IMR-90 (cell line): Measurements from ENCODE around the gene IFI27L2. TPM values are rescaled to one million over a fixed set of nuclear protein-coding genes. Genes with fewer than 3 reads are reported as not detected.

Experiments used
- ATAC-seq: fragments of 200-7000 bp; cut with Tn5 transposase; 2 replicates; pipeline ENCODE4 v1.9.1; 2020; ENCODE audit warnings: low read depth, mild to moderate bottlenecking, moderate library complexity
- BruUV-seq: library from RNA; stranded (reverse); fragments of 400-500 nt; replicated peaks from 2 replicates; lab custom pipeline; 2021; lab: Mats Ljungman, UMichigan
- CTCF ChIA-PET: fragments of 300-600 bp; formaldehyde crosslinking; extraction: SDS; loops from one replicate; lab custom pipeline; 2021; ENCODE audit warnings: antibody characterized with exemption; lab: Yijun Ruan, JAX
- POLR2A ChIA-PET: fragments of 300-600 bp; sonication (Branson Sonifier 250); formaldehyde crosslinking; loops from one replicate; lab custom pipeline; 2022; ENCODE audit warnings: antibody characterized with exemption; ENCODE audit not compliant: unreplicated experiment; lab: Charles Lee
- DNase-seq: peaks from one replicate; pipeline ENCODE4 v3.0.0; 2013
- H2AFZ ChIP-seq: replicated peaks from 2 replicates; pipeline ENCODE3; 2013; ENCODE audit warnings: low read length, mild to moderate bottlenecking; ENCODE audit not compliant: poor library complexity
- H2AK5ac ChIP-seq: 2 replicates; pipeline ENCODE4 v1.6.1; 2013; ENCODE audit warnings: low read depth, low read length, inconsistent platforms
- H2AK9ac ChIP-seq: replicated peaks from 2 replicates; pipeline ENCODE3; 2013; ENCODE audit warnings: mild to moderate bottlenecking, low read depth, low read length, moderate library complexity; ENCODE audit not compliant: poor library complexity
- H2BK120ac ChIP-seq: 2 replicates; pipeline ENCODE4 v1.6.1; 2013; ENCODE audit warnings: low read depth, low read length, inconsistent platforms
- H2BK15ac ChIP-seq: 3 replicates; pipeline ENCODE4 v1.6.1; 2013; ENCODE audit warnings: low read depth, low read length, inconsistent platforms
- H2BK20ac ChIP-seq: 2 replicates; pipeline ENCODE4 v1.6.1; 2013; ENCODE audit warnings: low read depth, mild to moderate bottlenecking, inconsistent platforms, low read length, moderate library complexity
- H2BK5ac ChIP-seq: 2 replicates; pipeline ENCODE4 v1.6.1; 2013; ENCODE audit warnings: mild to moderate bottlenecking, low read depth, low read length, inconsistent platforms; ENCODE audit not compliant: poor library complexity, severe bottlenecking
- H3K14ac ChIP-seq: replicated peaks from 2 replicates; pipeline ENCODE4 v1.6.1; 2013; ENCODE audit warnings: low read depth, low read length, inconsistent platforms
- H3K18ac ChIP-seq: 2 replicates; pipeline ENCODE4 v1.6.1; 2013; ENCODE audit warnings: low read depth, low read length, control low read depth
- H3K23ac ChIP-seq: 2 replicates; pipeline ENCODE4 v1.6.1; 2013; ENCODE audit warnings: low read depth, low read length, inconsistent platforms
- H3K27ac ChIP-seq: 2 replicates; pipeline ENCODE4 v1.5.1; 2013; ENCODE audit warnings: mild to moderate bottlenecking, control low read depth, low read length; ENCODE audit not compliant: insufficient read depth
- H3K27me3 ChIP-seq: 2 replicates; pipeline ENCODE4 v1.6.1; 2013; ENCODE audit warnings: low read length; ENCODE audit not compliant: control insufficient read depth, insufficient read depth
- H3K36me3 ChIP-seq: 2 replicates; pipeline ENCODE4 v1.6.1; 2013; ENCODE audit warnings: low read length, mixed read lengths; ENCODE audit not compliant: control insufficient read depth, insufficient read depth
- H3K4ac ChIP-seq: 2 replicates; pipeline ENCODE4 v1.6.1; 2013; ENCODE audit warnings: low read depth, low read length, inconsistent platforms
- H3K4me1 ChIP-seq: 2 replicates; pipeline ENCODE4 v1.6.1; 2013; ENCODE audit warnings: low read length, mixed read lengths; ENCODE audit not compliant: control insufficient read depth, insufficient read depth
- H3K4me2 ChIP-seq: 2 replicates; pipeline ENCODE4 v1.6.1; 2013; ENCODE audit warnings: low read depth, mild to moderate bottlenecking, control low read depth, low read length, moderate library complexity
- H3K4me3 ChIP-seq: 2 replicates; pipeline ENCODE4 v1.5.1; 2013; ENCODE audit warnings: low read depth, mild to moderate bottlenecking, control low read depth, low read length, moderate library complexity; ENCODE audit not compliant: insufficient read depth
- H3K56ac ChIP-seq: 2 replicates; pipeline ENCODE4 v1.6.1; 2013; ENCODE audit warnings: low read length, inconsistent platforms; ENCODE audit not compliant: insufficient read depth; ENCODE audit errors: extremely low read depth
- H3K79me1 ChIP-seq, 2 experiments: 2 replicates each; pipeline ENCODE4 v1.6.1; 2013; ENCODE audit warnings: low read length in 2 of 2, inconsistent platforms in 1 of 2, low read depth in 1 of 2
- H3K9ac ChIP-seq: 2 replicates; pipeline ENCODE4 v1.6.1; 2013; ENCODE audit warnings: low read depth, low read length, control low read depth
- H3K9me1 ChIP-seq: 2 replicates; pipeline ENCODE4 v1.6.1; 2013; ENCODE audit warnings: low read length, inconsistent platforms; ENCODE audit not compliant: insufficient read depth
- H3K9me3 ChIP-seq: 2 replicates; pipeline ENCODE4 v1.6.1; 2013; ENCODE audit warnings: low read length; ENCODE audit not compliant: control insufficient read depth, insufficient read depth
- H4K20me1 ChIP-seq: 2 replicates; pipeline ENCODE4 v1.6.1; 2013; ENCODE audit warnings: low read length, inconsistent platforms; ENCODE audit not compliant: insufficient read depth
- H4K5ac ChIP-seq: 2 replicates; pipeline ENCODE4 v1.6.1; 2013; ENCODE audit warnings: mild to moderate bottlenecking, low read depth, low read length, control low read depth
- H4K8ac ChIP-seq, 2 experiments: 2 replicates each; pipeline ENCODE4 v1.6.1; 2013; ENCODE audit warnings: low read depth in 2 of 2, low read length in 2 of 2, control low read depth in 1 of 2, inconsistent platforms in 1 of 2
- H4K91ac ChIP-seq: 2 replicates; pipeline ENCODE4 v1.6.1; 2013; ENCODE audit warnings: low read depth, low read length, inconsistent platforms; ENCODE audit not compliant: insufficient read depth
- BHLHE40 ChIP-seq: fragments of 150-350 bp; IDR thresholded peaks from 2 replicates; pipeline ENCODE4 v1.6.1; 2016; ENCODE audit warnings: mild to moderate bottlenecking, low read depth, low read length
- CEBPB ChIP-seq: IDR thresholded peaks from 2 replicates; pipeline ENCODE4 v1.6.1; 2012; ENCODE audit warnings: low read depth, low read length, improper control_type of control experiment
- CHD1 ChIP-seq: IDR thresholded peaks from 2 replicates; pipeline ENCODE4 v1.6.1; 2012; ENCODE audit warnings: low read depth, low read length, improper control_type of control experiment
- CTCF ChIP-seq: conservative IDR thresholded peaks from 2 replicates; pipeline ENCODE4 v1.5.1; 2012; ENCODE audit warnings: mild to moderate bottlenecking, low read depth, low read length, improper control_type of control experiment
- ELK1 ChIP-seq: fragments of 150-350 bp; IDR thresholded peaks from 2 replicates; pipeline ENCODE4 v1.6.1; 2016; ENCODE audit warnings: low read depth, mild to moderate bottlenecking, low read length, moderate library complexity, borderline replicate concordance
- FOS ChIP-seq: fragments of 150-350 bp; IDR thresholded peaks from 2 replicates; pipeline ENCODE4 v1.6.1; 2016; ENCODE audit warnings: low read depth, low read length
- MAFK ChIP-seq: IDR thresholded peaks from 2 replicates; pipeline ENCODE4 v1.6.1; 2012; ENCODE audit warnings: low read depth, low read length, improper control_type of control experiment
- MAZ ChIP-seq: IDR thresholded peaks from 2 replicates; pipeline ENCODE4 v1.6.1; 2012; ENCODE audit warnings: low read depth, mild to moderate bottlenecking, low read length, improper control_type of control experiment, moderate library complexity, borderline replicate concordance
- MXI1 ChIP-seq: IDR thresholded peaks from 2 replicates; pipeline ENCODE4 v1.6.1; 2012; ENCODE audit warnings: low read depth, mild to moderate bottlenecking, low read length, moderate library complexity, borderline replicate concordance
- NFE2L2 ChIP-seq: fragments of 150-350 bp; IDR thresholded peaks from 2 replicates; pipeline ENCODE4 v1.6.1; 2016; ENCODE audit warnings: low read depth, mild to moderate bottlenecking, low read length
- POLR2A ChIP-seq: IDR thresholded peaks from 2 replicates; pipeline ENCODE4 v1.6.1; 2012; ENCODE audit warnings: mild to moderate bottlenecking, low read depth, low read length
- RAD21 ChIP-seq: IDR thresholded peaks from 2 replicates; pipeline ENCODE4 v1.6.1; 2012; ENCODE audit warnings: low read length, improper control_type of control experiment
- RCOR1 ChIP-seq: IDR thresholded peaks from 2 replicates; pipeline ENCODE4 v1.6.1; 2012; ENCODE audit warnings: mild to moderate bottlenecking, low read length, improper control_type of control experiment; ENCODE audit not compliant: insufficient replicate concordance
- RFX5 ChIP-seq: IDR thresholded peaks from 2 replicates; pipeline ENCODE4 v1.8.0; 2012; ENCODE audit warnings: low read depth, mild to moderate bottlenecking, low read length, moderate library complexity
- SMC3 ChIP-seq: fragments of 150-350 bp; IDR thresholded peaks from 2 replicates; pipeline ENCODE4 v1.6.1; 2016; ENCODE audit warnings: low read depth, mild to moderate bottlenecking, antibody characterized with exemption, low read length, moderate library complexity
- WGBS, 2 experiments: methylation state at CpG; one replicate each; pipeline versions ENCODE4 v1.1.5 to v1.1.7; 2013; ENCODE audit warnings: missing lambda C conversion rate in 2 of 2; ENCODE audit not compliant: insufficient read length in 1 of 2; ENCODE audit errors: extremely low coverage in 2 of 2; 5-methylcytosine and 5-hydroxymethylcytosine counted together
- dilution Hi-C: fragments of 300-500 bp; cut with HindIII; formaldehyde crosslinking; loops from one replicate; pipeline ENCODE4 v1.14.3; 2018; ENCODE audit warnings: low sequenced_read_pairs; ENCODE audit not compliant: unreplicated experiment
- in situ Hi-C: fragments of 300-500 bp; cut with MboI; formaldehyde crosslinking; loops from 3 replicates; pipeline ENCODE4 v1.14.3; 2019; ENCODE audit warnings: low sequenced_read_pairs, inconsistent platforms, mixed read lengths
- intact Hi-C: fragments of 100-400 bp; cut with micrococcal nuclease; formaldehyde crosslinking; loops from 2 replicates; pipeline ENCODE4 v1.10.0; 2022
- polyA plus RNA-seq, 3 experiments: library from polyadenylated mRNA; depleted of rRNA; stranded (reverse); fragments of >200 nt; gene quantifications; 2 replicates each; pipeline ENCODE4 v1.2.3, GENCODE V29; 2012; ENCODE audit warnings: low replicate concordance in 1 of 3
- total RNA-seq: library from RNA; depleted of rRNA; stranded (reverse); fragments of >200 nt; gene quantifications from 2 replicates; pipeline ENCODE4 v1.2.3, GENCODE V29; 2012

Gene IFI27L2
- total and polyA plus RNA-seq, 2 of the 4 experiments (the other 2 are of a cell fraction), result 43.0 to 187 TPM

- TF ChIP-seq CEBPB (no peak), MAFK (no peak)
These were observed 2.1 kb downstream of the IFI27L2 start (continued) for GRCh38 chr14:94127330-94127729.

- no peak for ATAC-seq
- intact Hi-C loops, result no loop called here
- 80% methylated on average over 1 of the region's 5 CpGs; no CpG with 5 or more reads in 1 of the 2 experiments for WGBS, 2 experiments
- TF ChIP-seq CHD1 (no peak), POLR2A (no peak), RFX5 (no peak), CTCF (no peak), ELK1 (no peak), MXI1 (no peak), NFE2L2 (no peak), BHLHE40 (no peak), MAZ (no peak), FOS (no peak), SMC3 (no peak), RCOR1 (no peak), MAFK (no peak), CEBPB (no peak), RAD21 (no peak)
These were observed 2.6 kb downstream of the IFI27L2 start for GRCh38 chr14:94126800-94127199.

More at GRCh38 chr14:94126800-94127199, 2.6 kb downstream of the IFI27L2 start:
- H2BK120ac ChIP-seq, result no peak overlapping the region
- no peaks in the 10 kb centered on the region for H3K9me3 ChIP-seq
- in situ Hi-C loops (no loop called here), dilution Hi-C loops (no loop called here)
- CTCF ChIA-PET, result interaction anchor here (0.6 kb wide), 1 partner anchor 75 kb away, joined by 3 read pairs; no protein-coding TSS in a partner anchor
- H3K4me1 ChIP-seq, result peaks cover 9% of the 10 kb centered on the region
- DNase-seq, result no peak
- no peak overlapping the region for H3K4me2 ChIP-seq
- peaks cover 0 to 14% of the 10 kb centered on the region in 2 experiments; a peak in 1 of 4 replicates for H3K79me1 ChIP-seq
- no peak overlapping the region for H2BK20ac ChIP-seq
- H3K36me3 ChIP-seq, result peaks cover 12% of the 10 kb centered on the region
- H3K56ac ChIP-seq, result no peak overlapping the region
- H3K27ac ChIP-seq, result no peak overlapping the region
- H4K91ac ChIP-seq, result no peak overlapping the region
- no peak overlapping the region for H4K5ac ChIP-seq
- H3K9ac ChIP-seq, result no peak overlapping the region
- no peak overlapping the region for H2AK5ac ChIP-seq
- H3K4ac ChIP-seq, result no peak overlapping the region
- no peak overlapping the region for H2BK5ac ChIP-seq
- peaks cover 5% of the 10 kb centered on the region; the same call in 1 of the 2 replicates for H3K9me1 ChIP-seq
- H2AK9ac ChIP-seq, result no peak overlapping the region
- no peaks in the 10 kb centered on the region for H4K20me1 ChIP-seq
- H3K23ac ChIP-seq, result no peak overlapping the region
- H2AFZ ChIP-seq, result no peak overlapping the region
- H3K27me3 ChIP-seq, result no peaks in the 10 kb centered on the region
- no peak overlapping the region for H2BK15ac ChIP-seq
- H4K8ac ChIP-seq, result no peak overlapping the region
- POLR2A ChIA-PET, result no interaction called here
- no TSS peak for BruUV-seq
- no peak overlapping the region for H3K18ac ChIP-seq
- no peak overlapping the region for H3K14ac ChIP-seq
- H3K4me3 ChIP-seq, result no peak overlapping the region
